Glomerular endothelial cell (primary cell): ENCODE measurements around the gene BACE2. TPM values are rescaled to one million over a fixed set of nuclear protein-coding genes. Genes with fewer than 3 reads are reported as not detected.
"Not testable (repeated sequence)": the region's sequence is repeated elsewhere in the genome, so short reads cannot be mapped to it uniquely, and the experiment has no call there.

ENCODE experiments used
- DNase-seq: peaks from one replicate; pipeline ENCODE4 v3.0.0-alpha.2; 2011; ENCODE audit warnings: low read depth, low spot score; ENCODE audit errors: extremely low read depth
- total RNA-seq: library from RNA; depleted of rRNA; stranded (reverse); fragments of >200 nt; gene quantifications from 2 replicates; pipeline ENCODE4 v1.2.3, GENCODE V29; 2015

BACE2 gene
- total RNA-seq, 1 donor from 2014 or later: 408 TPM

GRCh38 chr21:41258617-41259016 is 90.7 kb downstream of the BACE2 start:
- DNase-seq: no peak

GRCh38 chr21:41260428-41260827 is 92.5 kb downstream of the BACE2 start:
- DNase-seq: no peak

- no peak for DNase-seq
These were observed 99.4 kb downstream of the BACE2 start for GRCh38 chr21:41267346-41267745.

- DNase-seq: no peak
These were observed 101.6 kb downstream of the BACE2 start for GRCh38 chr21:41269535-41269934.

GRCh38 chr21:41277196-41277595 is 109.2 kb downstream of the BACE2 start:
- DNase-seq: no peak

- no peak for DNase-seq
These were observed 109.9 kb downstream of the BACE2 start for GRCh38 chr21:41277846-41278245.

GRCh38 chr21:41280115-41280919 is 112.4 kb downstream of the BACE2 start:
- DNase-seq: no peak

GRCh38 chr21:41282412-41282811 is 114.5 kb downstream of the BACE2 start:
- no peak for DNase-seq

- DNase-seq: peak; percentile 57
These were observed 115.4 kb downstream of the BACE2 start for GRCh38 chr21:41283211-41283818.

GRCh38 chr21:41289431-41289830 is 121.5 kb downstream of the BACE2 start:
- DNase-seq: no peak

GRCh38 chr21:41290106-41290799 is 122.3 kb downstream of the BACE2 start:
- no peak for DNase-seq

- no peak for DNase-seq
These were observed 126.7 kb downstream of the BACE2 start for GRCh38 chr21:41294548-41295231.

GRCh38 chr21:41295721-41296254 is 127.8 kb downstream of the BACE2 start:
- no peak for DNase-seq

GRCh38 chr21:41302976-41303375 is 135.0 kb downstream of the BACE2 start:
- DNase-seq: no peak

GRCh38 chr21:41304068-41304720 is 136.2 kb downstream of the BACE2 start:
- no peak for DNase-seq

GRCh38 chr21:41307219-41307618 is 139.3 kb downstream of the BACE2 start:
- DNase-seq: no peak

GRCh38 chr21:41313285-41314164 is 145.6 kb downstream of the BACE2 start:
- not testable (repeated sequence) for DNase-seq

GRCh38 chr21:41315726-41316125 is 147.8 kb downstream of the BACE2 start:
- DNase-seq: no peak
